Activated naive CD4-positive, alpha-beta T cell treated with anti-CD3 and anti-CD28 coated beads, Interleukin-2, amount 50 U/mL, for 72 hours (primary cell): ENCODE measurements around the gene MALAT1. TPM values are rescaled to one million over a fixed set of nuclear protein-coding genes. Genes with fewer than 3 reads are reported as not detected.
A peak's percentile ranks its signal among the peaks of the same experiment; 100 is the strongest.

Experiments used
- ATAC-seq, 2 donors: fragments of 150-1000 bp; cut with Tn5 transposase; 2 replicates each; pipeline ENCODE4 v1.10.0; 2021; ENCODE audit warnings: mild to moderate bottlenecking in 2 of 2, moderate library complexity in 2 of 2
- DNase-seq, 2 donors: peaks; one replicate each; pipeline ENCODE4 v3.0.0; 2021 to 2022; ENCODE audit warnings: low spot score in 2 of 2
- H3K27ac Mint-ChIP-seq, 2 donors: one replicate each; pipeline ENCODE4 v1.8.0; 2022; ENCODE audit warnings: mild to moderate bottlenecking in 2 of 2, mixed read lengths in 2 of 2
- H3K36me3 Mint-ChIP-seq, 2 donors: one replicate each; pipeline ENCODE4 v1.8.0; 2022; ENCODE audit warnings: mixed read lengths in 2 of 2
- H3K9me3 Mint-ChIP-seq, 2 donors: one replicate each; pipeline ENCODE4 v1.8.0; 2022; ENCODE audit warnings: mixed read lengths in 2 of 2
- total RNA-seq, 2 donors: library from RNA; stranded (reverse); gene quantifications; one replicate each; pipeline ENCODE4 v1.2.3, GENCODE V29; 2022

MALAT1 gene
- total RNA-seq, 2 donors from 2014 or later = 7,127 to 16,609 TPM

- Mint-ChIP-seq H3K27ac (peak overlapping the region; percentile 73 to 90), H3K9me3 (no peaks in the 10 kb centered on the region), H3K36me3 (peaks cover 5% of the 10 kb centered on the region in 2 donors)
- DNase-seq (no peak), ATAC-seq (peak; percentile 7 to 36)
These were observed 25.3 kb downstream of the MALAT1 start for GRCh38 chr11:65524014-65524740.

- DNase-seq (peak; percentile 79 to 80), ATAC-seq (peak; percentile 82 to 85)
- H3K36me3 Mint-ChIP-seq = peaks cover 5% of the 10 kb centered on the region in 2 donors
- H3K27ac Mint-ChIP-seq = peak within 1 kb of the TSS; percentile 83 to 93
- H3K9me3 Mint-ChIP-seq = no peaks in the 10 kb centered on the region
These were observed 26.1 kb downstream of the MALAT1 start, which contains the start of gene SCYL1 for GRCh38 chr11:65524741-65525545. SCYL1 (plus strand) TSS chr11:65525083; CDS start chr11:65525154, 71 bp downstream.

GRCh38 chr11:65525546-65526480 lies 27.0 kb downstream of the MALAT1 start:
- H3K9me3 Mint-ChIP-seq = no peaks in the 10 kb centered on the region
- no peak for DNase-seq
- peak overlapping the region; percentile 83 to 93 for H3K27ac Mint-ChIP-seq
- ATAC-seq = no peak
- peaks cover 5% of the 10 kb centered on the region in 2 donors for H3K36me3 Mint-ChIP-seq

- no peak for ATAC-seq
- DNase-seq = no peak
- Mint-ChIP-seq H3K36me3 (peaks cover 5% of the 10 kb centered on the region in 2 donors), H3K27ac (no peak overlapping the region), H3K9me3 (no peaks in the 10 kb centered on the region)
These were observed 27.9 kb downstream of the MALAT1 start for GRCh38 chr11:65526744-65527143.

- Mint-ChIP-seq H3K36me3 (peaks cover 5% of the 10 kb centered on the region in 2 donors), H3K9me3 (no peaks in the 10 kb centered on the region), H3K27ac (peak overlapping the region in 1 of 2 donors; percentile 39)
- no peak for DNase-seq
- no peak for ATAC-seq
These were observed 30.0 kb downstream of the MALAT1 start for GRCh38 chr11:65528819-65529350.

GRCh38 chr11:65529475-65530156 lies 30.8 kb downstream of the MALAT1 start:
- no peaks in the 10 kb centered on the region for H3K9me3 Mint-ChIP-seq

GRCh38 chr11:65530157-65530496 lies 31.3 kb downstream of the MALAT1 start:
- Mint-ChIP-seq H3K27ac (peak overlapping the region; percentile 61 to 72), H3K36me3 (peaks cover 0 to 5% of the 10 kb centered on the region in 2 donors), H3K9me3 (no peaks in the 10 kb centered on the region)
- ATAC-seq (peak; percentile 27 to 66), DNase-seq (no peak)

More at GRCh38 chr11:65529475-65530156, 30.8 kb downstream of the MALAT1 start:
- DNase-seq (no peak), ATAC-seq (no peak)
- peaks cover under 1 to 5% of the 10 kb centered on the region in 2 donors for H3K36me3 Mint-ChIP-seq
- peak overlapping the region; percentile 61 to 72 for H3K27ac Mint-ChIP-seq

- DNase-seq (no peak), ATAC-seq (no peak)
- H3K36me3 Mint-ChIP-seq = no peaks in the 10 kb centered on the region
- no peaks in the 10 kb centered on the region for H3K9me3 Mint-ChIP-seq
- no peak overlapping the region for H3K27ac Mint-ChIP-seq
These were observed 33.7 kb downstream of the MALAT1 start for GRCh38 chr11:65532388-65533064.

GRCh38 chr11:65535102-65535501 lies 36.3 kb downstream of the MALAT1 start:
- Mint-ChIP-seq H3K9me3 (no peaks in the 10 kb centered on the region), H3K36me3 (no peaks in the 10 kb centered on the region), H3K27ac (peak overlapping the region; percentile 8 to 61)
- DNase-seq = no peak
- ATAC-seq = no peak

- H3K9me3 Mint-ChIP-seq = no peaks in the 10 kb centered on the region
- H3K27ac Mint-ChIP-seq = peak overlapping the region; percentile 8 to 68
- H3K36me3 Mint-ChIP-seq = no peaks in the 10 kb centered on the region
- DNase-seq (no peak), ATAC-seq (no peak)
These were observed 37.8 kb downstream of the MALAT1 start for GRCh38 chr11:65536412-65537295.

GRCh38 chr11:65537296-65537597 lies 38.4 kb downstream of the MALAT1 start:
- ATAC-seq (no peak), DNase-seq (no peak)
- H3K36me3 Mint-ChIP-seq = no peaks in the 10 kb centered on the region
- no peaks in the 10 kb centered on the region for H3K9me3 Mint-ChIP-seq
- peak overlapping the region in 1 of 2 donors; percentile 32 for H3K27ac Mint-ChIP-seq

GRCh38 chr11:65537620-65538231 lies 38.9 kb downstream of the MALAT1 start:
- ATAC-seq (no peak), DNase-seq (no peak)
- peak overlapping the region in 1 of 2 donors; percentile 32 for H3K27ac Mint-ChIP-seq
- no peaks in the 10 kb centered on the region for H3K36me3 Mint-ChIP-seq
- H3K9me3 Mint-ChIP-seq = no peaks in the 10 kb centered on the region

- Mint-ChIP-seq H3K36me3 (no peaks in the 10 kb centered on the region), H3K27ac (peak overlapping the region in 1 of 2 donors; percentile 22), H3K9me3 (no peaks in the 10 kb centered on the region)
- peak in 1 of 2 donors; percentile 2 for DNase-seq
- ATAC-seq = no peak
These were observed 39.5 kb downstream of the MALAT1 start for GRCh38 chr11:65538232-65538914.
